GM12801 (cell line): Measurements from ENCODE around the gene LRP1B.

Source experiments
- TF ChIP-seq, protein P1 (sequence below): IDR thresholded peaks from one replicate; pipeline ENCODE4 v1.5.1; 2011; ENCODE audit warnings: control low read depth; ENCODE audit not compliant: insufficient read length; ENCODE audit errors: extremely low read depth

The LRP1B gene

DNA sequence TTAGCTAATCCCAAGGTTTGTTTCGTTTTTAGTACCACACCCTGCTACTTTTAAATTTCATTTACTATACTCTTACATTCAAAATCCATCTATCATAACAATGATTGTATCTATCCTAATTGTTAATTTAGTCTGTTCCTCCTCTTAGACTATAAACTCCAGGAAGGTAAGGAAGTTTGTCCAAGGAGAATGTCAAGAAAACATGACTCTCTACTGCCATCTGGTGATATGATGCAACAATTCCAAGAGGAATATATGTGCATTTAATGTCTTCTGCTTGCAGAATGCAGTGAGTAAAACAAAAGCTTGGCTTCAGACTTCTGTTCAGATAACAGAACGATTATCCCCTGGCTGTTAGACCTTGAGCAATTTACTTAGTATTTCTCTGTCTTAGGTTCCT is 1267.1 kb downstream of the LRP1B start:
- TF ChIP-seq, protein P1, sequence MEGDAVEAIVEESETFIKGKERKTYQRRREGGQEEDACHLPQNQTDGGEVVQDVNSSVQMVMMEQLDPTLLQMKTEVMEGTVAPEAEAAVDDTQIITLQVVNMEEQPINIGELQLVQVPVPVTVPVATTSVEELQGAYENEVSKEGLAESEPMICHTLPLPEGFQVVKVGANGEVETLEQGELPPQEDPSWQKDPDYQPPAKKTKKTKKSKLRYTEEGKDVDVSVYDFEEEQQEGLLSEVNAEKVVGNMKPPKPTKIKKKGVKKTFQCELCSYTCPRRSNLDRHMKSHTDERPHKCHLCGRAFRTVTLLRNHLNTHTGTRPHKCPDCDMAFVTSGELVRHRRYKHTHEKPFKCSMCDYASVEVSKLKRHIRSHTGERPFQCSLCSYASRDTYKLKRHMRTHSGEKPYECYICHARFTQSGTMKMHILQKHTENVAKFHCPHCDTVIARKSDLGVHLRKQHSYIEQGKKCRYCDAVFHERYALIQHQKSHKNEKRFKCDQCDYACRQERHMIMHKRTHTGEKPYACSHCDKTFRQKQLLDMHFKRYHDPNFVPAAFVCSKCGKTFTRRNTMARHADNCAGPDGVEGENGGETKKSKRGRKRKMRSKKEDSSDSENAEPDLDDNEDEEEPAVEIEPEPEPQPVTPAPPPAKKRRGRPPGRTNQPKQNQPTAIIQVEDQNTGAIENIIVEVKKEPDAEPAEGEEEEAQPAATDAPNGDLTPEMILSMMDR: no peak

DNA sequence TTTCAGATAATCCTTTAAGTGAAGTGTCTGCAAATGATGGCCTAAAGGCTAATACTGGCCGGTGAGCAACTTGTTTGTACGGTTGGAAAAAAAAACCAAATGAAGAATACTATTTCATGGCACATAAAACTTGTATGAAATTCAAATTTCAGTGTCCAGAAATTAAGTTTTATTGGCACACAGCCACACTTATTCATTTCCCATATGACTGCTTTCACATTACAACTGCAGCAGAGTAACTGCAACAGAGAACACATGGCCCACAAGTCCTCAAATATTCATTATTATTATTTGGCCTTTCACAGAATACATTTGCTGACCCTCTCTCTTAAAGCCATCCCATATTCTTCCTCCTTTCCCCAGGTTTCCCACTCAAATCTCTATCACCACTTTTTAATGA is 1268.6 kb downstream of the LRP1B start:
- TF ChIP-seq, protein P1: no peak

DNA sequence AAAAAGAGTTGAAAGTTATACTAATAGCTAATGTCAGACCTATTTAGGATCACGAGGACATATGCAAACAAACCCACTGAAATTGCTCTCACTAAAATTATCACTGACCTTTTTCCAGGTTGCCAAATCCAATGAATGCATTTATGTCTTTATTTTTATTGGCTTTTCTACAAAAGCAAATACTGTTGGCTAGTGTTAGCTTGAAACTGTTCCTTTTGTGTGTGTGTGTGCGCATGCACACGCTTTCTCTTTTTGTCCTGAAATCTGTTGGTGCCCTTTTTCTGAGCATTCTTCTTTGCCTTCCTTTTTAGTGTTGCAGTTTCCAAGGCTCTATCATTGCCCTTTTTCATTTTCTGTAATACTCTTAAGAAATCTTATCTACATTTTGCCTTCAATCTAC is 1269.2 kb downstream of the LRP1B start:
- TF ChIP-seq, protein P1: no peak

DNA sequence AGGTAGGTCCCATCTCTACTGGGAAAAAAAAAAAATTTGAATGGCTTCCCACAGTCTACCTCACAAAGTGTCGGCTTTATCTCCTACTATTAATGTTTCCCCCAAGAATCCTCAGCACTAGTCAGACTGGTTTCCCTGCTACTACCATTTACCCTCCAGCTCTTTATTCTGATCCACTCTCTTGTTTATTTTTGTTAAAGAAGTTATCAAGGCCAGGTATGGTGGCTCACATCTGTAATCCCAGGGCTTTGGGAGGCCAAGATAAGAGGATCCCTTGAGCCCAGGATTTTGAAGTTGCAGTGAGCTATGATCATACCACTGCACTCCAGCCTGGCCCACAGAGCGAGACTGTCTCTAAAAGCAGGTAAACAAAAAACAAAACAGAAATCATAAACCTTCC is 1275.3 kb downstream of the LRP1B start:
- TF ChIP-seq, protein P1: no peak

DNA sequence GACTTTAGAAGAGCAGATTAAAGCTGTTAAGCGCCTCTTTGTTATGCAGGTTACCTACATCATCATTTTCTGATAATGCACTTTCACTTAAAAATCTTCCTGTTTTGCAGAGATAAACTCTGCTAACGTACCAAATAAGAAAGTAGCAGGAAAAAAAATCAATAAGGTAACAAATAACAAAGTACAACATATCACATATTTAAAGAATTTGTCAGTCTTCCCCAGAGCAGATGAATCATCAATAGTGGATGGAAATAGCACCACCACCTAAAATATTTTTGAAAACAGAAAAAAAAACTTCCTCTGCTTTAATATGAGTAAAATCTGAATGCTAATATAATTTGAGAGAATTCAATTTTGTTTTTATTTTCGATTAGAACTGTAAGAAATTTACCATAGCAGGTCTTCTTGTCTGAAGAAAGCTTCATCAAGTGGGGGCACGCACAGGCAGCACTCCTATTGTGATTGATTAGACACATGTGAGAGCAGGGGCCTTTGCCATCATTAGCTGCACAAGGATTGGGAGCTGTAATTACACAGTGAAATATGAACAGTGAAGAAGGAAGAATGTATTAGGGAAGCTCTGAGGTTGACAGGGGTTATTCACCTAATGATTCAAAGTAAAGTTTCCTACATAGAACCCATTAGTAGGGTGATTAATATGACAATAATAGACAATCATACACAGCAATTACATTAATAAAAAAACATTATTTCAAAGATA is 1279.4 kb downstream of the LRP1B start:
- TF ChIP-seq, protein P1: no peak

DNA sequence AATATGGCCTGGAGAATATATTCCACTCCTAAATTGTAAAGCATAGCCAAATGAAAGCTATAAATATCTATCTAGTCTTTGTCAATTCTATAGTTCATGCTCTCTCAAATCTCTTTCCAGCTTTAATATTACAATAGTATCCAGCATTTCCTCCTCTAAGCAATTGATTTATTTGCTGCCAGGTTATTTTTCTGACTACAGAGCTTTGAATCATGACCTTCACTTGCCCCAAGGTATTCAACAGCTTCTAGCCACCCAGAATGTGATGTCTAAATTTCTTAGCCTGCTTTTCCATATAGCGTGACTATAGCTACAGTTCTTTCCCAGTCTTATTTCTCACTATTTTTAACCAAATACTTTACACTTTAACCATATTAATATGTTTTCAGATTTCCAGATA is 1287.6 kb downstream of the LRP1B start:
- TF ChIP-seq, protein P1: no peak

DNA sequence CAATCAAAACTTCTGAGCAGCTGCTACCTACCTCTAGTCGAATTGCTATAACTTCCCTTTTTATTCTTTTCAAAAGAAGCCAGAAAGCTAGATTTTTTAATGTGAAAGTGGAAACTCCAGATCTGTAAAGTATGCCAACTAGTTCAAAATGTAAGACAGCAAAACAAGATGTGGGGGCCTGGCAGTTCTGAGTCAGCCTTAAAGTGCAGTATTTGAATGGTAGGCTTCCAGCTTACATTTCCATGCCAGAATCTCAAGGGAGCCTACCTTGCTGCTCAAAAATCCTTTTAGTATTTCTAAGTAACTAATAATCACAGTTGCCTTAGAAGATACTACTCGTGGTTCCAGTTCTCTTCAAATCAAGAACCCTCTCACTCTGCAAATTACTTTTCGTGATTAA is 1288.7 kb downstream of the LRP1B start:
- TF ChIP-seq, protein P1: no peak
